Adipocyte (in vitro differentiated cells): Measurements from ENCODE around the gene PIBF1.

Experiments used
- DNase-seq: peaks from one replicate; pipeline ENCODE4 v3.0.0-alpha.2; 2015; ENCODE audit warnings: low read depth
- H3K27me3 ChIP-seq: replicated peaks from 2 replicates; pipeline ENCODE4 v1.7.0; 2013; ENCODE audit warnings: mild to moderate bottlenecking, low read length, moderate library complexity; ENCODE audit not compliant: control insufficient read depth, insufficient read depth
- H3K36me3 ChIP-seq: 2 replicates; pipeline ENCODE4 v1.7.0; 2013; ENCODE audit warnings: low read length, mild to moderate bottlenecking, moderate library complexity; ENCODE audit not compliant: control insufficient read depth, insufficient read depth, severe bottlenecking
- H3K4me1 ChIP-seq: 2 replicates; pipeline ENCODE4 v1.7.0; 2013; ENCODE audit warnings: mild to moderate bottlenecking, low read length, moderate library complexity; ENCODE audit not compliant: control insufficient read depth, insufficient read depth
- H3K4me3 ChIP-seq: 2 replicates; pipeline ENCODE4 v1.7.0; 2013; ENCODE audit warnings: mild to moderate bottlenecking, low read length, moderate library complexity
- H3K9ac ChIP-seq: 2 replicates; pipeline ENCODE4 v1.7.0; 2013; ENCODE audit warnings: mild to moderate bottlenecking, low read length, moderate library complexity
- H3K9me3 ChIP-seq: 2 replicates; pipeline ENCODE4 v1.7.0; 2013; ENCODE audit warnings: mild to moderate bottlenecking, low read length, moderate library complexity; ENCODE audit not compliant: control insufficient read depth

PIBF1 gene

GRCh38 chr13:72973234-72973633 is 191.3 kb downstream of the PIBF1 start:
- no peak for DNase-seq
- Histone ChIP-seq H3K4me3 (no peak overlapping the region), H3K9ac (no peak overlapping the region), H3K36me3 (peaks cover 3% of the 10 kb centered on the region), H3K4me1 (no peaks in the 10 kb centered on the region), H3K27me3 (no peaks in the 10 kb centered on the region), H3K9me3 (no peaks in the 10 kb centered on the region)

- Histone ChIP-seq H3K4me3 (peak overlapping the region; percentile 71), H3K9ac (peak overlapping the region; percentile 87), H3K27me3 (no peaks in the 10 kb centered on the region), H3K4me1 (peaks cover 27% of the 10 kb centered on the region), H3K36me3 (no peaks in the 10 kb centered on the region), H3K9me3 (no peaks in the 10 kb centered on the region)
- peak; percentile 97 for DNase-seq
Measured at GRCh38 chr13:72983085-72983768, 201.3 kb downstream of the PIBF1 start.

GRCh38 chr13:72985610-72986009 is 203.7 kb downstream of the PIBF1 start:
- no peak for DNase-seq
- no peaks in the 10 kb centered on the region for H3K36me3 ChIP-seq
- no peak overlapping the region for H3K9ac ChIP-seq
- no peaks in the 10 kb centered on the region for H3K9me3 ChIP-seq
- no peaks in the 10 kb centered on the region for H3K27me3 ChIP-seq
- H3K4me3 ChIP-seq, result no peak overlapping the region
- peaks cover 27% of the 10 kb centered on the region for H3K4me1 ChIP-seq

DNA sequence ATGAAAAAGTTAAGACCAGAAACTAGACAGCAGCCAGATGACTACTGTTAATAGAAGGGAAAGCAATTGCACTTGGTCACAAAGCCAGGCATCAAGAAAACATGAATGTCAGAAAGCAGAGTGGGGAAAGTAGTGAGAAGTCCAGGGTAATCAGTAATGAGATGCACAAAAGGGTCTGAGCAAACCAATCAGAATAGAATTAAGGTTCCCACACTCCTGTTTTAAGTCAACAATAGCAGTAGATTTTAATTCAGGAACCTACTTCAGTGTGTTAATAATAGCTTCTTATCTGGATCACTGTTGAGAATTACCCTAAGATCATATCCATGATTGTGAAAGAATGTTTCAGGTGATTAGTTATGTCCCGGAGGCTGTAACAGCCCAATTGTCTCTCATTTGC is 204.3 kb downstream of the PIBF1 start:
- Histone ChIP-seq H3K4me3 (no peak overlapping the region), H3K9me3 (no peaks in the 10 kb centered on the region), H3K9ac (no peak overlapping the region), H3K27me3 (no peaks in the 10 kb centered on the region), H3K4me1 (peaks cover 27% of the 10 kb centered on the region), H3K36me3 (no peaks in the 10 kb centered on the region)
- DNase-seq, result no peak

- H3K27me3 ChIP-seq, result no peaks in the 10 kb centered on the region
- H3K9me3 ChIP-seq, result no peaks in the 10 kb centered on the region
- no peaks in the 10 kb centered on the region for H3K36me3 ChIP-seq
- DNase-seq, result no peak
- no peak overlapping the region for H3K9ac ChIP-seq
- no peaks in the 10 kb centered on the region for H3K4me1 ChIP-seq
- H3K4me3 ChIP-seq, result no peak overlapping the region
Measured at GRCh38 chr13:72990953-72991352, 209.0 kb downstream of the PIBF1 start.

DNA sequence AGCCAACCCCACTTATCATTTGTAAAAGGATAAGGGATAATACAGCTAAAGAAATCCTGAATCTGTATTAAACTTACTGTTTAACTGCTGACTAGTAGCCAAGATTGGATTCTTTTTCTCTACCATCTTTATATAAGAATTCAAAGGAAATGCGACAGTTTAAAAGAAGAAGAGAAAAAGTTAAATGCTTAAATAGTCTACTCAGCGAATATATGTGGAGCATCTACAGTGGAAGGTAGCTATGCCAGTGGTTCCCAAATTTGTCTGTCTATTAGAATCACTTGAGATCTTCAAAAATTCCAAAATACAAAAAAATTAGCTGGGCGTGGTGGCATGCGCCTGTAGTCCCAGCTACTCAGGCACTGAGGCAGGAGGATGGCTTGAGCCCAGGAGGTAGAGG is 216.1 kb downstream of the PIBF1 start:
- no peak for DNase-seq
- Histone ChIP-seq H3K4me3 (no peak overlapping the region), H3K27me3 (no peaks in the 10 kb centered on the region), H3K9ac (no peak overlapping the region), H3K4me1 (no peaks in the 10 kb centered on the region), H3K36me3 (no peaks in the 10 kb centered on the region), H3K9me3 (no peaks in the 10 kb centered on the region)

DNA sequence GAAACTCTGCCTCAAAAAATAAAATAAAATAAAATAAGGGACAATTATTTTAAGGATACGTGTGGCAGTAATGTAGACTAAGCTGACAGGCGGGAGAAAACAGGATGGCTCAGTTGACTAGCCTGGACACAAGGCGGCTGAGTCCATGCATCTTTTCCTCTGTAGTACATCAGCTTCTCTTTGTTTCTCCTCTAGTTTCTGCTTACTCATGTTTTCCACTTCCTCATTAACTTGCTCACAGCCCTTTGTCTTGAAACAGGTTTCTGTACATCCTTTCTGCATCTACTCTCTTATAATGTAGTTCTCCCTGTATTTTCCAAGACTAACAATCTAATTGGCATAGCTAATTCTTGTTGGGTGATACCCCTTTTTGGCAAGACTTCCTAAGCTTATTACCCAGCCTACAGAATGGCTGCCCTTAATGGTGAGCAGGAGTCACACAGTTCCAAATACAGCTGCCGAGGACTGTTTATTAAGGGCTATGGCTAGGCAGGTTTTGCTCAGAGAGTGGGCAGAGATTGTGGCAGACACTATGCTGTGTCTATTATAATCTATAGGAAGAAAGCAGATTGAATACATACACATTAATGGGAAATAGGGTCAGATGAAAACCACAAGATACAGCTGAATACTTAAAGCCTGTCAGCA is 218.2 kb downstream of the PIBF1 start:
- no peaks in the 10 kb centered on the region for H3K36me3 ChIP-seq
- H3K9ac ChIP-seq, result no peak overlapping the region
- H3K27me3 ChIP-seq, result no peaks in the 10 kb centered on the region
- no peaks in the 10 kb centered on the region for H3K4me1 ChIP-seq
- no peak overlapping the region for H3K4me3 ChIP-seq
- peak; percentile 64 for DNase-seq
- no peaks in the 10 kb centered on the region for H3K9me3 ChIP-seq

- H3K4me3 ChIP-seq, result no peak overlapping the region
- no peaks in the 10 kb centered on the region for H3K36me3 ChIP-seq
- H3K4me1 ChIP-seq, result no peaks in the 10 kb centered on the region
- H3K9ac ChIP-seq, result no peak overlapping the region
- H3K9me3 ChIP-seq, result no peaks in the 10 kb centered on the region
- DNase-seq, result no peak
- H3K27me3 ChIP-seq, result no peaks in the 10 kb centered on the region
Measured at GRCh38 chr13:73001971-73002370, 220.0 kb downstream of the PIBF1 start.

GRCh38 chr13:73011751-73012150 is 229.8 kb downstream of the PIBF1 start:
- H3K36me3 ChIP-seq, result peaks cover 4% of the 10 kb centered on the region
- no peak overlapping the region for H3K4me3 ChIP-seq
- H3K9me3 ChIP-seq, result no peaks in the 10 kb centered on the region
- no peak overlapping the region for H3K9ac ChIP-seq
- no peaks in the 10 kb centered on the region for H3K27me3 ChIP-seq
- H3K4me1 ChIP-seq, result no peaks in the 10 kb centered on the region
- DNase-seq, result no peak

- Histone ChIP-seq H3K9ac (no peak overlapping the region), H3K4me1 (no peaks in the 10 kb centered on the region), H3K4me3 (no peak overlapping the region), H3K36me3 (peaks cover 11% of the 10 kb centered on the region), H3K27me3 (no peaks in the 10 kb centered on the region), H3K9me3 (no peaks in the 10 kb centered on the region)
- DNase-seq, result no peak
Measured at GRCh38 chr13:73015805-73016204, 233.9 kb downstream of the PIBF1 start.

DNA sequence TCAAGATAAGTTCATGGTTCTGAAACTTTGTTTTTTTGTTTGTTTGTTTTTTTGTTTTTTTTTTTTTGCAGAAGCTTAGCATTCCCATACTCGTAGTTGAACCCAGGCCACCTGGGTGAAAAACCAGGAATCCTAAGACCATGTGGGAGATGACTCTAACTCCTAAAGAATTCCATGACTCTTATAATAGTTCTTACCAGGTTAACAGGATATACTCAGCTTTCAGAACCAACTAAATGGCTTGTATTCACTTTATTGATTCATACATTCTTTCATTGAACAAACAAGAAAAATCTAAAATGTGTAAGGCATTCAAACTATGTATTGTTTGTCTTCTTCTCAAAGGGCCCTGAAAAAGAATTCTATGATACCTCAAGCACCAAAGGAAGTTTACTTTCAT is 236.4 kb downstream of the PIBF1 start:
- DNase-seq, result no peak
- peaks cover 7% of the 10 kb centered on the region for H3K36me3 ChIP-seq
- H3K4me1 ChIP-seq, result no peaks in the 10 kb centered on the region
- no peaks in the 10 kb centered on the region for H3K9me3 ChIP-seq
- H3K27me3 ChIP-seq, result no peaks in the 10 kb centered on the region
- no peak overlapping the region for H3K9ac ChIP-seq
- H3K4me3 ChIP-seq, result no peak overlapping the region
